Endothelial cell of umbilical vein (primary cell): Measurements from ENCODE around the gene WNT9A. TPM values are rescaled to one million over a fixed set of nuclear protein-coding genes. Genes with fewer than 3 reads are reported as not detected.

Source experiments
- BruUV-seq: library from RNA; stranded (reverse); fragments of 400-500 nt; replicated peaks from 2 replicates; lab custom pipeline; 2021; lab: Mats Ljungman, UMichigan
- CTCF ChIA-PET: fragments of 300-600, 350-600 bp; sonication (Branson Sonifier 250); formaldehyde crosslinking; loops from one replicate; lab custom pipeline; 2021; ENCODE audit warnings: antibody characterized with exemption, inconsistent platforms; lab: Charles Lee
- POLR2A ChIA-PET: fragments of 300-600, 350-600 bp; sonication (Branson Sonifier 250); formaldehyde crosslinking; loops from one replicate; lab custom pipeline; 2021; ENCODE audit warnings: antibody characterized with exemption, inconsistent platforms; lab: Charles Lee
- DNase-seq: peaks from one replicate; pipeline ENCODE4 v3.0.0-alpha.2; 2011; ENCODE audit warnings: low read depth, low spot score
- FAIRE-seq: peaks from 2 replicates; lab custom pipeline; 2011; peaks lifted over from hg19 to GRCh38; lab: Jason Lieb, UNC
- H2AFZ ChIP-seq: 2 replicates; pipeline ENCODE4 v1.6.0; 2012; ENCODE audit warnings: low read depth, low read length, control low read depth, inconsistent platforms
- H3K27ac ChIP-seq: 2 replicates; pipeline ENCODE4 v1.5.1; 2011; ENCODE audit warnings: low read depth, mild to moderate bottlenecking, control low read depth, low read length, moderate library complexity; ENCODE audit not compliant: insufficient read depth
- H3K27me3 ChIP-seq, 2 experiments: 2 replicates each; pipeline versions ENCODE4 v1.6.0 to v1.6.1; 2011; ENCODE audit warnings: low read length in 2 of 2, mixed read lengths in 1 of 2; ENCODE audit not compliant: control insufficient read depth in 2 of 2, insufficient read depth in 2 of 2
- H3K36me3 ChIP-seq, 2 experiments: 2 replicates in 1 of 2; 3 replicates in 1 of 2; pipeline ENCODE4 v1.5.1; 2011; ENCODE audit warnings: low read length in 2 of 2, mild to moderate bottlenecking in 1 of 2, moderate library complexity in 1 of 2; ENCODE audit not compliant: control insufficient read depth in 2 of 2, insufficient read depth in 2 of 2; ENCODE audit errors: extremely low read depth in 1 of 2
- H3K4me1 ChIP-seq: 3 replicates; pipeline ENCODE4 v1.5.1; 2011; ENCODE audit warnings: mild to moderate bottlenecking, low read length; ENCODE audit not compliant: control insufficient read depth, insufficient read depth; ENCODE audit errors: extremely low read depth
- H3K4me2 ChIP-seq: 2 replicates; pipeline ENCODE4 v1.6.1; 2011; ENCODE audit warnings: low read length, control low read depth, mixed read lengths; ENCODE audit not compliant: insufficient read depth
- H3K4me3 ChIP-seq, 3 experiments: fragments of 200-600 bp in 1 of 3; sonication (generic), shearing (Covaris generic) in 1 of 3; replicated peaks in 1 of 3; 2 replicates each; pipeline ENCODE4 v1.5.1; 2011 to 2016; ENCODE audit warnings: control low read depth in 3 of 3, low read length in 3 of 3, mild to moderate bottlenecking in 2 of 3, inconsistent platforms in 1 of 3, low read depth in 1 of 3, moderate library complexity in 1 of 3; ENCODE audit not compliant: insufficient read depth in 1 of 3
- H3K79me2 ChIP-seq: 2 replicates; pipeline ENCODE4 v1.6.0; 2012; ENCODE audit warnings: low read length, inconsistent platforms; ENCODE audit not compliant: control insufficient read depth, insufficient read depth
- H3K9ac ChIP-seq: replicated peaks from 2 replicates; pipeline ENCODE3; 2011; ENCODE audit warnings: low read length, control low read depth; ENCODE audit not compliant: insufficient read depth; ENCODE audit errors: extremely low read depth
- H3K9me1 ChIP-seq: replicated peaks from 3 replicates; pipeline ENCODE4 v1.6.0; 2011; ENCODE audit warnings: mild to moderate bottlenecking, low read length; ENCODE audit not compliant: control insufficient read depth, insufficient read depth; ENCODE audit errors: extremely low read depth
- H3K9me3 ChIP-seq: replicated peaks from 2 replicates; pipeline ENCODE4 v1.5.1; 2012; ENCODE audit warnings: low read length, inconsistent platforms; ENCODE audit not compliant: control insufficient read depth, insufficient read depth
- H4K20me1 ChIP-seq: replicated peaks from 2 replicates; pipeline ENCODE3; 2011; ENCODE audit warnings: mild to moderate bottlenecking, low read length; ENCODE audit not compliant: control insufficient read depth, insufficient read depth; ENCODE audit errors: extremely low read depth
- EZH2 ChIP-seq: IDR thresholded peaks from 2 replicates; pipeline ENCODE4 v1.6.1; 2012; ENCODE audit warnings: borderline replicate concordance, low read depth, mild to moderate bottlenecking, moderate library complexity, low read length, inconsistent platforms; ENCODE audit not compliant: severe bottlenecking
- JUN ChIP-seq: IDR thresholded peaks from 2 replicates; pipeline ENCODE4 v1.6.1; 2011; ENCODE audit warnings: borderline replicate concordance, low read depth; ENCODE audit not compliant: insufficient read length, insufficient read depth
- MYC ChIP-seq: IDR thresholded peaks from one replicate; pipeline ENCODE4 v1.6.1; 2011; ENCODE audit warnings: mild to moderate bottlenecking, low read depth, low read length
- POLR2AphosphoS5 ChIP-seq: IDR thresholded peaks from 2 replicates; pipeline ENCODE4 v1.6.1; 2012; ENCODE audit warnings: low read depth, mild to moderate bottlenecking, control low read depth, low read length, moderate library complexity; ENCODE audit not compliant: insufficient read depth
- dilution Hi-C: fragments of 300-500 bp; cut with MboI; formaldehyde crosslinking; loops from one replicate; pipeline ENCODE4 v1.15.0; 2019; ENCODE audit warnings: low sequenced_read_pairs; ENCODE audit not compliant: extremely low pct_ligation_motif_present
- intact Hi-C: fragments of 100-400 bp; cut with micrococcal nuclease; formaldehyde crosslinking; loops from one replicate; pipeline ENCODE4 v1.10.0; 2022
- polyA plus RNA-seq, 4 experiments: library from polyadenylated mRNA; depleted of rRNA in 3 of 4; stranded (reverse) in 3 of 4; unstranded in 1 of 4; fragments of >200 nt; gene quantifications; 2 replicates each; pipeline versions ENCODE4 v1.2.1 to v1.2.3, GENCODE V29; 2011 to 2012; ENCODE audit warnings: missing spikeins in 1 of 4
- total RNA-seq: library from RNA; stranded (reverse); gene quantifications from 2 replicates; pipeline ENCODE4 v1.2.3, GENCODE V29; 2021
- TF ChIP-seq, protein P1 (sequence below): IDR thresholded peaks from 2 replicates; pipeline ENCODE4 v1.6.1; 2011; ENCODE audit not compliant: insufficient read depth, insufficient read length
- TF ChIP-seq, protein P2 (sequence below), 2 donors: IDR thresholded peaks; 1 replicate in 1 of 2; 2 replicates in 1 of 2; pipeline ENCODE4 v1.5.1; 2011; ENCODE audit warnings: low read length in 2 of 2, mild to moderate bottlenecking in 2 of 2, moderate library complexity in 2 of 2, control low read depth in 1 of 2, inconsistent platforms in 1 of 2, low read depth in 1 of 2; ENCODE audit not compliant: insufficient read depth in 1 of 2; ENCODE audit errors: extremely low read depth in 1 of 2

The WNT9A gene
- total and polyA plus RNA-seq, 2 donors (not counting 3 experiments of a cell fraction or from before 2014, with no cell fraction given): 5.4 to 6.2 TPM

GRCh38 chr1:227922501-227923352 is 25.0 kb downstream of the WNT9A start:
- Histone ChIP-seq H2AFZ (no peak overlapping the region), H3K79me2 (no peaks in the 10 kb centered on the region), H3K9ac (no peak overlapping the region), H3K4me2 (no peak overlapping the region), H4K20me1 (no peaks in the 10 kb centered on the region), H3K4me1 (no peaks in the 10 kb centered on the region), H3K27me3 (no peaks in the 10 kb centered on the region), H3K9me1 (no peaks in the 10 kb centered on the region), H3K36me3 (peaks cover 0 to 6% of the 10 kb centered on the region in 2 experiments), H3K27ac (no peak overlapping the region), H3K9me3 (no peaks in the 10 kb centered on the region), H3K4me3 (no peak overlapping the region)
- no peak for DNase-seq
- BruUV-seq: no TSS peak
- dilution Hi-C loops: no loop called here
- no peak for TF ChIP-seq POLR2AphosphoS5
- CTCF ChIA-PET: no interaction called here
- intact Hi-C loops: no loop called here
- POLR2A ChIA-PET: no interaction called here
- no peak for FAIRE-seq

DNA sequence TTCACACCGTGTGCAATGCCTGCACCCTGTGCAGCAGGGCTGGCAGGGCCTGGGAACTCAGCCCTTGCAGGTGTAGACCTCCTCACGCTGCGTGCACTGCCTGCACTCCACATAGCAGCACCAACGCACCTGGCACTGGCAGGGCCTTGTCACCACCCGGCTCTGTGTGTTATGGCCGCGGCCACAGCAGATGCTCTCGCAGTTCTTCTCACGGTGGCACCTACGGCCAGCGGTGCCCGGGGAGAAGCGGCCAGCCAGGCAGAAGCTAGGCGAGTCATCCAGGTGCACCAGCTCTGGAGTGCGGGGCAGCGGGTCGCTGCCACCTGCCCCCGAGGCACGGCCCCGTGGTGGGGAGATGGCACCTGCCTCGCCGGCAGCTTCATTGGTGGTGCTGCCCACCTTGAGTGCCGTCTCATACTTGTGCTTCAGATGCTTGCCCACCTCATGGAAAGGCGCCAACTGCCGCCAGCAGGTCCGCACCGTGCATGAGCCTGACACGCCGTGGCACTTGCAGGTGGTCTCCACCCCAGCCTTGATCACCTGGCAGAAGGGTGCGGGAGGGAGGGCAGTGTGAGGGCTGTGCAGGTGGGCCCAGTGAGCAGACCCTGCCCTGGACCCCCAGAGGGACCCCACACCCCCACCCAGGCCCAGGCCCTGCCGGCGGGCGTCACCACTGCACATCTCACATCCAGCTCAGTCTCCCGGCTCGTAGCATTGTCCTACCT is 26.1 kb downstream of the WNT9A start:
- TF ChIP-seq, protein P1, sequence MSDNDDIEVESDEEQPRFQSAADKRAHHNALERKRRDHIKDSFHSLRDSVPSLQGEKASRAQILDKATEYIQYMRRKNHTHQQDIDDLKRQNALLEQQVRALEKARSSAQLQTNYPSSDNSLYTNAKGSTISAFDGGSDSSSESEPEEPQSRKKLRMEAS: no peak
- TF ChIP-seq POLR2AphosphoS5 (no peak), EZH2 (no peak), JUN (no peak), MYC (no peak)
- TF ChIP-seq, protein P2, sequence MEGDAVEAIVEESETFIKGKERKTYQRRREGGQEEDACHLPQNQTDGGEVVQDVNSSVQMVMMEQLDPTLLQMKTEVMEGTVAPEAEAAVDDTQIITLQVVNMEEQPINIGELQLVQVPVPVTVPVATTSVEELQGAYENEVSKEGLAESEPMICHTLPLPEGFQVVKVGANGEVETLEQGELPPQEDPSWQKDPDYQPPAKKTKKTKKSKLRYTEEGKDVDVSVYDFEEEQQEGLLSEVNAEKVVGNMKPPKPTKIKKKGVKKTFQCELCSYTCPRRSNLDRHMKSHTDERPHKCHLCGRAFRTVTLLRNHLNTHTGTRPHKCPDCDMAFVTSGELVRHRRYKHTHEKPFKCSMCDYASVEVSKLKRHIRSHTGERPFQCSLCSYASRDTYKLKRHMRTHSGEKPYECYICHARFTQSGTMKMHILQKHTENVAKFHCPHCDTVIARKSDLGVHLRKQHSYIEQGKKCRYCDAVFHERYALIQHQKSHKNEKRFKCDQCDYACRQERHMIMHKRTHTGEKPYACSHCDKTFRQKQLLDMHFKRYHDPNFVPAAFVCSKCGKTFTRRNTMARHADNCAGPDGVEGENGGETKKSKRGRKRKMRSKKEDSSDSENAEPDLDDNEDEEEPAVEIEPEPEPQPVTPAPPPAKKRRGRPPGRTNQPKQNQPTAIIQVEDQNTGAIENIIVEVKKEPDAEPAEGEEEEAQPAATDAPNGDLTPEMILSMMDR (IDR thresholded peaks at IDR 0.05; ENCODE audit: extremely low read depth in 1 of 2, insufficient read depth in 1 of 2, low read depth in 1 of 2, low read length in 2 of 2): no peak
- POLR2A ChIA-PET: no interaction called here
- no peaks in the 10 kb centered on the region for H3K79me2 ChIP-seq

More for the DNA sequence above, 26.1 kb downstream of the WNT9A start:
- H3K4me1 ChIP-seq: no peaks in the 10 kb centered on the region
- FAIRE-seq (no peak), DNase-seq (no peak)
- intact Hi-C loops: no loop called here
- H3K4me2 ChIP-seq: no peak overlapping the region
- H3K9me1 ChIP-seq: no peaks in the 10 kb centered on the region
- dilution Hi-C loops: no loop called here
- H2AFZ ChIP-seq: no peak overlapping the region
- H3K27me3 ChIP-seq: no peaks in the 10 kb centered on the region
- H3K9me3 ChIP-seq: no peaks in the 10 kb centered on the region
- peaks cover 0 to 6% of the 10 kb centered on the region in 2 experiments for H3K36me3 ChIP-seq
- H4K20me1 ChIP-seq: no peaks in the 10 kb centered on the region
- no TSS peak for BruUV-seq
- no peak overlapping the region for H3K4me3 ChIP-seq
- CTCF ChIA-PET: no interaction called here
- no peak overlapping the region for H3K9ac ChIP-seq
- no peak overlapping the region for H3K27ac ChIP-seq
